ENCODE results near the gene EHMT1.

EHMT1 gene

GRCh38 chr9:137860361-137860760 is 241.6 kb downstream of the EHMT1 start:
- Histone ChIP-seq H3K9me3 (ENCODE audit: insufficient read depth, low read depth, low read length) (peaks cover 40% of the 10 kb centered on the region; the same call in 1 of the 2 replicates), H3K9me2 (replicated peaks; ENCODE audit: low read depth, low read length) (no peaks in the 10 kb centered on the region), H3K4me3 (ENCODE audit: low read length, poor library complexity, severe bottlenecking) (no peak overlapping the region), H3K4me1 (ENCODE audit: insufficient read depth, low read length, poor library complexity, severe bottlenecking) (no peaks in the 10 kb centered on the region), H3K27me3 (ENCODE audit: insufficient read depth, low read length, poor library complexity, severe bottlenecking) (no peaks in the 10 kb centered on the region), H3K4me2 (ENCODE audit: low read depth, low read length, poor library complexity, severe bottlenecking) (no peak overlapping the region), H3K9ac (ENCODE audit: low read depth, low read length, poor library complexity, severe bottlenecking) (no peak overlapping the region), H2AFZ (ENCODE audit: low read length) (no peak overlapping the region), H3K79me2 (ENCODE audit: insufficient read depth, low read length) (no peaks in the 10 kb centered on the region), H3K36me3 (ENCODE audit: insufficient read depth, low read length) (no peaks in the 10 kb centered on the region), H4K20me1 (ENCODE audit: insufficient read depth, low read length, poor library complexity, severe bottlenecking) (no peaks in the 10 kb centered on the region), H3F3A (ENCODE audit: low read depth) (no peaks in the 10 kb centered on the region)
- TF ChIP-seq CTCF (conservative IDR thresholded peaks at IDR 0.05; ENCODE audit: low read length) (no peak), EZH2phosphoT487 (IDR thresholded peaks at IDR 0.05; ENCODE audit: borderline replicate concordance) (no peak)

GRCh38 chr9:137865581-137866145 is 246.9 kb downstream of the EHMT1 start:
- Histone ChIP-seq H3K4me3 (ENCODE audit: low read length, poor library complexity, severe bottlenecking) (no peak overlapping the region), H4K20me1 (ENCODE audit: insufficient read depth, low read length, poor library complexity, severe bottlenecking) (no peaks in the 10 kb centered on the region), H3K9ac (ENCODE audit: low read depth, low read length, poor library complexity, severe bottlenecking) (no peak overlapping the region), H3K79me2 (ENCODE audit: insufficient read depth, low read length) (no peaks in the 10 kb centered on the region), H3K9me2 (replicated peaks; ENCODE audit: low read depth, low read length) (no peaks in the 10 kb centered on the region), H3K36me3 (ENCODE audit: insufficient read depth, low read length) (no peaks in the 10 kb centered on the region), H3K4me1 (ENCODE audit: insufficient read depth, low read length, poor library complexity, severe bottlenecking) (no peaks in the 10 kb centered on the region), H3K4me2 (ENCODE audit: low read depth, low read length, poor library complexity, severe bottlenecking) (no peak overlapping the region), H2AFZ (ENCODE audit: low read length) (no peak overlapping the region), H3K9me3 (ENCODE audit: insufficient read depth, low read depth, low read length) (peaks cover 42% of the 10 kb centered on the region; the same call in 1 of the 2 replicates), H3K27me3 (ENCODE audit: insufficient read depth, low read length, poor library complexity, severe bottlenecking) (no peaks in the 10 kb centered on the region), H3F3A (ENCODE audit: low read depth) (no peaks in the 10 kb centered on the region)
- TF ChIP-seq CTCF (conservative IDR thresholded peaks at IDR 0.05; ENCODE audit: low read length) (no peak), EZH2phosphoT487 (IDR thresholded peaks at IDR 0.05; ENCODE audit: borderline replicate concordance) (no peak)

- no peaks in the 10 kb centered on the region for H3K4me1 ChIP-seq (ENCODE audit: insufficient read depth, low read length, poor library complexity, severe bottlenecking)
- H3K79me2 ChIP-seq (ENCODE audit: insufficient read depth, low read length), result no peaks in the 10 kb centered on the region
- no peak overlapping the region for H3K4me3 ChIP-seq (ENCODE audit: low read length, poor library complexity, severe bottlenecking)
- no peak overlapping the region for H3K9ac ChIP-seq (ENCODE audit: low read depth, low read length, poor library complexity, severe bottlenecking)
- no peak for TF ChIP-seq CTCF (conservative IDR thresholded peaks at IDR 0.05; ENCODE audit: low read length)
- TF ChIP-seq EZH2phosphoT487 (IDR thresholded peaks at IDR 0.05; ENCODE audit: borderline replicate concordance), result no peak
- no peaks in the 10 kb centered on the region for H3K36me3 ChIP-seq (ENCODE audit: insufficient read depth, low read length)
- no peaks in the 10 kb centered on the region for H4K20me1 ChIP-seq (ENCODE audit: insufficient read depth, low read length, poor library complexity, severe bottlenecking)
- H3K4me2 ChIP-seq (ENCODE audit: low read depth, low read length, poor library complexity, severe bottlenecking), result no peak overlapping the region
- H3K9me2 ChIP-seq (replicated peaks; ENCODE audit: low read depth, low read length), result no peaks in the 10 kb centered on the region
- no peaks in the 10 kb centered on the region for H3K27me3 ChIP-seq (ENCODE audit: insufficient read depth, low read length, poor library complexity, severe bottlenecking)
- no peaks in the 10 kb centered on the region for H3F3A ChIP-seq (ENCODE audit: low read depth)
- no peak overlapping the region for H2AFZ ChIP-seq (ENCODE audit: low read length)
- H3K9me3 ChIP-seq (ENCODE audit: insufficient read depth, low read depth, low read length), result peaks cover 38% of the 10 kb centered on the region; the same call in 1 of the 2 replicates
Measured at GRCh38 chr9:137866226-137867141, 247.7 kb downstream of the EHMT1 start.

All from Loucy (cell line).